Adrenal gland (tissue), 5 donors: ENCODE measurements around the gene EIF4H.

Source experiments
- CTCF ChIP-seq, 6 experiments: fragments of 450-650 bp in 4 of 6; fragments of 200-600 bp in 2 of 6; sonication (generic) in 1 of 6; IDR thresholded peaks; 1 replicate in 5 of 6; 2 replicates in 1 of 6; pipeline versions ENCODE4 v1.5.1 to v1.8.0; 2016 to 2021; ENCODE audit warnings: antibody characterized with exemption in 6 of 6, mild to moderate bottlenecking in 2 of 6, moderate library complexity in 1 of 6
- POLR2A ChIP-seq, 2 donors: fragments of 450-650 bp; IDR thresholded peaks; one replicate each; pipeline ENCODE4 v1.6.1; 2017; ENCODE audit warnings: antibody characterized with exemption in 2 of 2, mild to moderate bottlenecking in 2 of 2, moderate library complexity in 1 of 2
- donor health status: DM: no; HTN: no; CAD: no.

DNA sequence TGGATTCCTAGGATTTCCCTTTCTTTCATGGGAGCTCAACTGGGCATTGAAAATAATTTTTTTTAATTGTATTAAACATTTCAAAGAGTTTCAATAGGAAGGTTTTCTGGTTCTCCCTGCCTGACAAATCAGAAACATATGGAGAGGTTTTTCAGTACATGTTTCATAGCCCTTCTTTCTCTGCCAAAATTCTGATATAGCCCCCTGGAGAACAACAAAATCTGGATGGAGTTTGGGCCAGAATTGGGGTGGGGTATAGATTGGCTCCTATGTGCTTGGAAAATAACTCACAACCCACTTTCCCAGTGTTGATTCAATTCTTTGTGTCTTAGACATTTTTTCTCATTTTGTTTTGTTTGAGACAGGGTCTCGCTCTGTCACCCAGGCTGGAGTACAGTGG is 24.6 kb upstream of the EIF4H start:
- TF ChIP-seq CTCF (IDR thresholded peaks at IDR 0.05) (no peak), POLR2A (IDR thresholded peaks at IDR 0.05) (no peak)
